Erythroblast (primary cell): ENCODE data around the gene LCN12.

Source experiments
- GATA1 ChIP-seq: IDR thresholded peaks from 2 replicates; pipeline ENCODE4 v1.6.1; 2011; ENCODE audit warnings: low read depth, mild to moderate bottlenecking, control low read depth, low read length, moderate library complexity
- POLR2A ChIP-seq: IDR thresholded peaks from 2 replicates; pipeline ENCODE4 v1.6.1; 2011; ENCODE audit warnings: mild to moderate bottlenecking, low read length

DNA sequence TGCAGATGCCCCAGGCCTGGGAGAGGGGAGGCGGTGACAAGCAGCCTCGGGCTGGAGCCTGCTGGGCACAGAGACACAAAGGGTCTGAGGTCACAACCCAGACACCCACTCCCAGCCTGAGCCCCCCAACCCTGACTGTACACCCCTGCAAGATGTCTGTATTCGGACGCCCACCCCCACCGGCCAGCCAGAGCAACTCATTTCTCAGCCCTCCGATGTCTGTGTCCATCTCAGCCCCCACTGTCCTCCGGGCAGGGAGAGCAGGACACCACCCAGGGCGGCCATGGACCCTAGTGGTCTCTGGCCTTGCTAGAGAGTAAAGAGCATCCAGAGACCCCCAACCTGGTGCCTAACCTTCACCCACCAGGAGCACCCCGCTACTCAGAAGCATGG lies 3.9 kb downstream of the LCN12 start:
- TF ChIP-seq POLR2A: no peak
- no peak for TF ChIP-seq GATA1
